AG09319 (cell line): Measurements from ENCODE around the gene TRRAP.

ENCODE experiments used
- DNase-seq: peaks from one replicate; pipeline ENCODE4 v3.0.0-alpha.2; 2010; ENCODE audit warnings: low read depth; ENCODE audit errors: extremely low read depth
- TF ChIP-seq, protein P1 (sequence below): IDR thresholded peaks from 2 replicates; pipeline ENCODE4 v1.5.1; 2011; ENCODE audit warnings: low read depth, mild to moderate bottlenecking, inconsistent platforms, low read length, moderate library complexity

The TRRAP gene

DNA sequence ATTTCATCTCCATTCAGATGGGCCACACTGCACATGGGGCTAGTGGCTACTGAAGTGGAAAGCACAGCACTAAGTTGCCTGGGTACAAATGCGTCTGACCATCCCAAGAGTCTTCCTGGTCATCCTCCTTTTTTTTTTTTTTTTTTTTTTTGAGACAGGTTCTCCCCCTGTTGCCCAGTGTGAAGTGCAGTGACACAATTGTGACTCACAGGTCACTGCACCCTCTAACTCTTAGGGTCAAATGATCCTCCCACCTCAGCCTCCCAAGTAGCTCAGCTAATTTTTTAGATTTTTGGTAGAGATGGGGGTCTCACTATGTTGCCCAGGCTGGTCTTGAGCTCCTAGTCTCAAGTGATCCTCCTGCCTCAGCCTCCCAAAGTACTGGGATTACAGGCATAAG, 3.4 kb upstream of the TRRAP start:
- no peak for DNase-seq
- TF ChIP-seq, protein P1, sequence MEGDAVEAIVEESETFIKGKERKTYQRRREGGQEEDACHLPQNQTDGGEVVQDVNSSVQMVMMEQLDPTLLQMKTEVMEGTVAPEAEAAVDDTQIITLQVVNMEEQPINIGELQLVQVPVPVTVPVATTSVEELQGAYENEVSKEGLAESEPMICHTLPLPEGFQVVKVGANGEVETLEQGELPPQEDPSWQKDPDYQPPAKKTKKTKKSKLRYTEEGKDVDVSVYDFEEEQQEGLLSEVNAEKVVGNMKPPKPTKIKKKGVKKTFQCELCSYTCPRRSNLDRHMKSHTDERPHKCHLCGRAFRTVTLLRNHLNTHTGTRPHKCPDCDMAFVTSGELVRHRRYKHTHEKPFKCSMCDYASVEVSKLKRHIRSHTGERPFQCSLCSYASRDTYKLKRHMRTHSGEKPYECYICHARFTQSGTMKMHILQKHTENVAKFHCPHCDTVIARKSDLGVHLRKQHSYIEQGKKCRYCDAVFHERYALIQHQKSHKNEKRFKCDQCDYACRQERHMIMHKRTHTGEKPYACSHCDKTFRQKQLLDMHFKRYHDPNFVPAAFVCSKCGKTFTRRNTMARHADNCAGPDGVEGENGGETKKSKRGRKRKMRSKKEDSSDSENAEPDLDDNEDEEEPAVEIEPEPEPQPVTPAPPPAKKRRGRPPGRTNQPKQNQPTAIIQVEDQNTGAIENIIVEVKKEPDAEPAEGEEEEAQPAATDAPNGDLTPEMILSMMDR = no peak

DNA sequence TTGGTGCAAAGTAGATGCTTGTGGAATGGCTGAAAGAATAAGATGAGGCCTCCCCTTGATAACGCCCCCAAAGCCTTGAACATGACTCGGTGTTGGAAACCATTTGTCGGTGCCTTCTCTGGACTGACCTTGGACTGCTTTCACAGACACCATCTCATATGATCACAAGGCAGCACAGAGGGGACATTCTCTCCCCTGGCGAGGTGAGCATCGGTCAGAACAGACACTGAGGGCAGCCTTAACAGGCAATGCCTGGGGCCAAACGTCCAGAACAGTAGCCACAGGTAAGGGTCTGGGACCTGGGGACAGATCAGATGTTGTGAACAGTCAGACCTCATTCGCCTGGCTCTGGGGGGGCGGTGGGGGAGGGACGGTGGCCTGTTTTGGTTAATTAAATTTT, 2.8 kb upstream of the TRRAP start:
- DNase-seq = no peak
- TF ChIP-seq, protein P1 = no peak

DNA sequence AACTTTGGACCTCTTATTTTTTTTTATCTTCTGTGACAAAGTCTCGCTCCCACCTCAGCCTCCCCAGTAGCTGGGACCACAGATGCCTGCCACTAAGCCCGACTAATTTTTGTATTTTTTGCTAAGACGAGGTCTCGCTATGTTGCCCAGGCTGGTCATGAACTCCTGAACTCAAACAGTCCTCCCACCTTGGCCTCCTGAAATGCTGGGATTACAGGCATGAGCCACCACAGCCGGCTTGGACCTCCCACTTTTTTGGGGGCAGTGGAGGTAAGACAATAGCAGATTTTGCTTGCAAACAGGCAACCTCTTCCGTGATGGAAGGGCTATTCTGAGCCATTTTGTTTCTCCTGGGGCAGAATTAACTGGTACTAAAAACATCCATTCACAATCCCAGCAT, 1.2 kb upstream of the TRRAP start:
- TF ChIP-seq, protein P1 = no peak

GRCh38 chr7:98877692-98878364, 504 bp upstream of the TRRAP start:
- DNase-seq = no peak
- TF ChIP-seq, protein P1 = no peak; the same call in none of the 2 replicates

More for the DNA sequence above, 1.2 kb upstream of the TRRAP start:
- no peak for DNase-seq

DNA sequence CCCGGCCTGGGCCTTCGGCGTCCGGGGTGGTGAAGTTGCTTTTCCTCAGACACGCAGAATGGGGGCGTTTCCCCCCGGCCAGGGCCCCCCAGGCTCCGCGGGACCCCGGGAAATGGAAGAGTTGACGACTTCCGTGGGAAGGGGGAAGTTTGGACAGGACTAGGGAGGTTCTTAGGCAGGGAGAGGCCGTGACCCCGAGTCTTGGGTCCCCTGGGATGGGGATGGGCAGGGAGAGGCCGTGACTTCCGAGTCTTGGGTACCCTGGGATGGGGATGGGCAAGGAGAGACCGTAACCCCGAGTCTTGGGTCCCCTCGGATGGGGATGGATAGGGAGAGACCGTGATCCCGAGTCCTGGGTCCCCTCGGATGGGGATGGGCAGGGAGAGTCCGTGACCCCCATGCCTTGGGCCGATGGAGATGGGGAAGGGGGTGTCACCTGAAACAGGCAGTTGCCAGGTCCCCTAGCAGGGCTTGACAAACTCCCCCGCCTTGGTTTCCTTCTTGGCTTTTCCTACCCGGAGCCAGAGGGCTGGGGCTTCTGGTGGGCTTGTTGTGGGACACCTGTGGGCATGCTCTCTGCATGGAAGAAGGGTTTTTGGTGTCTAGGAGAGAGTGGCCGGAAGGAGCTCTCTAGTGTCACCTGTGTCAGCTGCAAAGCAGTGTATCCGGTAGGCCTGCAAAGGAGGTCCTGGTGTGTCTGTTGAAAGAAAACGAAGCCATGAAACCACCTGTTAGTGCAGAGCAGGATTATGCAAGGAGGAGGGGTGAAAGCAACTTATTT, 1.1 kb downstream of the TRRAP start:
- no peak for DNase-seq
- TF ChIP-seq, protein P1 = no peak; the same call in 1 of the 2 replicates

DNA sequence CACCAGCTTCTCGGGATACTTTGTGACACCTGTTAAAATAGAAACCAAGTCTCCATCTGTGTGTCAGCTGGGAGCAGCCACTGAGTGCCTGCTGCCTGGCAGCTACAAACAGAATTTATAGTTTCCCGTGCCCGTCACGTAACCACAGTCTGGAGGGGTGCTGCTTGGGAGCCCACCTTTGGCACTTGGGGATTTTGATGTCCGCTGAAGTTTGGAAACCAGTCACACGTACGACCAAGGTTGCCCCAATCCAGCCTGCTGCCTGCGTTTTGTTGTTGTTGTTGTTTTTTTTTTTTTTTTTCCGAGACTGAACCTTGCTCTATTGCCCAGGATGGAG, 1.6 kb downstream of the TRRAP start:
- DNase-seq = no peak
- TF ChIP-seq, protein P1 = no peak

- TF ChIP-seq, protein P1 = no peak
- no peak for DNase-seq
These were observed 2.2 kb downstream of the TRRAP start for GRCh38 chr7:98880485-98880884.
